HUDEP-2 (cell line): ENCODE measurements around the gene C11orf86.

Experiments
- DNase-seq, 76 experiments: peaks; one replicate each; lab custom pipeline; 2025; ENCODE audit not compliant: unreplicated experiment in 76 of 76; lab: John Stamatoyannopoulos, UW

The C11orf86 gene

DNA sequence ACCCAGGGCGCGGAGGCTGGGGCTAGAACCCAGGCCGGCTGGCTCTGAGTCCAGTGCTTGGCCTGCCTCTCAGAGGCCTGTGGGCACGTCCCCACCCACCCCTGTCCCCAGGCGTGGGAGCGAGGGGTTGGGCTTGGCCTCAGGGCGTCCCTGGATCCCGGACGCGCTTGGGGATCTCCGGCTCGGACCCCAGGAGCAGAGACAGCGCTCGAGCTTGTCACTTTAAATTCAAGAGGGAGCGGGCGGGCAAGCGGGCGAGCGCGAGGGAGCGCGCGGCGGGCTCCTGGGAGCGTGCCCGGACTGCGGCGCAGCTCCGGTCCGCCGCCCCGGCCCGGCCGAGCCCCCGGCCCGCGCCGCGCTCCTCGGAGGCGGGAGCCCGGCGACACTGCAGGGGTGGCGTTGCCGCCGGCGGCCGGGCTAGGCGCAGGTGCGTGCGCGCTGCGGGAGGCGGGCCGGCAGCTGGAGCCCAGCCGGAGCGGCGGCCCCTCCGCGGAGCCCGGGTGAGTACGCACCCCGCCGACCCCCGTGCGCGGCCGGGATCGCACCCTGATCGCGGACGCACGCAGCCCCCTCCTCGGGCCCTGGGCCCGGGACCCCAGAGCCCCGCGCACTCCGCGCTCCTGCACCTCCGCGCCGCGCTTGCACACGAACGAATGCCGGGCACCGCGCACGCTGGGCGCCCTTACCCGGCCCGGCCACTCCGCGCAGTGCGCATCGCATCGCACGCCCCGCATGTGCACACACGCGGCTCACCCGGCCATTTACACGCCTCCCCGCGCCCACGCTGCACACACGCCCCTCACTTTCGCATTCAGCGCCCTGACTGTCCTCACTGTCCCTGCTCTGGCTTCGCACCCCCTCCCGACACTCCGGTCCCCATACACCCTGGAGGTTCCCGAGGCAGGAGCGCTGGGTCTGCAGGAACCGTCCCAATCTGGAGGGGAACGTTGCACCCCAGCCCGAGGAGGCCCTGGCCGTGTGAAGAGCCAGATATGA, 48.2 kb downstream of the C11orf86 start, which contains the start of gene SYT12:
Gene SYT12 (plus strand): TSS at position 174 of the 996 bp plus-strand sequence. CDS start 7,011 bp downstream, outside the sequence.
- DNase-seq, result peak in 1 of 76 experiments; percentile 13

DNA sequence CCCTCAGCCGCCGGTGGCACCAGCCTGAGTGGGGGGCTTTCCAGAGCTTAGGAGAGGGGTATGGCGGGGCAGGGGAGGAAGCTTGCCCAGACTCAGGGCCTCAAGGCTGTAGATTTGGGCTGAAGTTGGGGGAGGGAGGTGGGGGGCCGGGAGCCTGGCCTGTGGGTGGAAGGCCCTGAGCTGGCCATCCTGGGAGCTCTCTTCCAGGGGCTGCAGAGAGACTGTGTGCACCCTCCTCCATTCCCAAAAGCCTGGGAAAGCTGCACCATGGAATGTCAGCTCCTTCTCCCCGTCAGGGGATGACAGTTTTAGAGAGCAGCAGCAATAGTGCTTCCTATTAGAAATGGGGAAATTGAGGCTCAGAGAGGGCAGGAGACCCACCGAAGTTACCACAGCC, 48.9 kb downstream of the C11orf86 start:
- DNase-seq, result no peak

DNA sequence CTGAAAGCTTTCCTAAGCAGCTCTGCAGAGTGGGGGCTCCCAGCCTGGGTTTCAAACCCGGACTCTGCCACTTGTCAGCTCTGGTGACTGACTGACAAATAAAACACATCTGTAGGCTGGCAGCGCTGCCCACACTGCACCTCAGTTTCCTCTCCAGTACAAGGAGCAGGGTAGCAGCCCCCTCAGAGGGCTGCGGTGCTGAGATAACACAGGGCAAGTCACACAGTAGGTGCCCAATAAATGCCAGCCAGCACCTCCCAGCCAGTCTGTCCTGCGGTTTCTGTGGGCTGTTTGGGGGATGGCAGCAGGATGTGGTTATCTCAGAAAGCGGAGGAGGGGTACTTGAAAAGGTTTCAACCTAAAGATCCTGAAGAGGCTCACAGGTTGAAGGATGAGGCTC, 49.3 kb downstream of the C11orf86 start:
- DNase-seq, result peak in 57 of 76 experiments; percentile 8 to 74 (median 35)

DNA sequence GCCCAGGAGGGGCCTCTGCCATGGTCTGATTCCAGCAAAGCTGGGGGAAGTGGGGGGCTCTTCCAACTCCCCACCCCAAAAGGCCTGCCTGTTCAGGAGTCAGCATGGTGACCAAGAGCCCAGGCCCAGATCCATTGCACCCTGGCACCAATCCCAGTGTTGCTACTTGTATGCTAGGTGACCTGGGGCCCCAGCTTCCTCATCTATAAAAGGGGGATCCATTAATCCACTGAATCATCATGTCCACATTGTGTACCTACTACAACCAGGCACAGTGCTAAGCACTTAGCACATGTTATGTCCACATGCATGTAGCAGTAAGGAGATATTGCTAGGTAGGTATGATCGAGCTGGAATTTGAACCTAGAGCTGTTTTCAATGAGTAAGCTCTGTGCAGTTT, 49.9 kb downstream of the C11orf86 start:
- DNase-seq, result peak in 1 of 76 experiments; percentile 11

DNA sequence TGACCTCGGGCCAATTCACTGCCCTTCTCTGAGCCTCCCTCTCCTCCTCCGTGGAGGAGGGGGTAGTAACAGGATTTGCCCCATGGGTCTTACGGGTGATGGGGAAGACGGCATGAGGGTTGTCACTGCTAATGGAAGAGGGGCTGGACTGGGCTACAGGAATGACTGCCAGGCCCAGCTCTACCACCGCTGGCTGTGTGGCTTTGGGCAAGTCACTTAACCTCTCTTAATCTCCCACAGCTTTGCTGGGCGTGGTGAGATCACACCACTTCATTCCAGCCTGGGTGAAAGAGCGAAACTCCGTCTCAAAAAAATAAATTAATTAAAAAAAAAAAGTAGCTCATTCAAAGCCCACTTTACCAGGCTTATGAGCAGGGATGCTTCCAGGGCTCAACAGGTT, 50.6 kb downstream of the C11orf86 start:
- DNase-seq, result no peak
